ENCODE measurements around the gene C1orf56. TPM values are rescaled to one million over a fixed set of nuclear protein-coding genes. Genes with fewer than 3 reads are reported as not detected.

Gene C1orf56
- polyA plus RNA-seq, 2 of the 4 experiments (the other 2 are of a cell fraction), result 2.9 to 6.6 TPM

GRCh38 chr1:151036356-151036755 lies 11.2 kb upstream of the C1orf56 start, which contains the start of gene BNIPL:
Gene BNIPL, plus strand, starts transcription at chr1:151036586. Its CDS starts 140 bp downstream, at chr1:151036726.
- TF ChIP-seq PHF8 (IDR thresholded peaks at IDR 0.05; ENCODE audit: borderline replicate concordance, low read depth) (no peak), ESRRA (IDR thresholded peaks at IDR 0.05; ENCODE audit: borderline replicate concordance, low read length) (no peak), ZNF302 (CRISPR knock-in tag; IDR thresholded peaks at IDR 0.05) (no peak), HDAC2 (IDR thresholded peaks at IDR 0.05) (no peak), ZFP36 (IDR thresholded peaks at IDR 0.05; ENCODE audit: borderline replicate concordance, partially characterized antibody) (no peak)
- no peak for ATAC-seq
- Histone ChIP-seq H3K4me3 (no peak within 1 kb of the TSS), H3K27ac (no peak within 1 kb of the TSS), H3K4me2 (no peak within 1 kb of the TSS), H3K4me1 (no peaks in the 10 kb centered on the region), H3K9me3 (no peaks in the 10 kb centered on the region)
- WGBS (ENCODE audit: missing lambda C conversion rate), result 38% methylated on average over 2 of the region's 2 CpGs
- ChIA-PET CTCF (interaction anchor here (0.6 to 4.8 kb wide), 6 partner anchors 12 to 119 kb away, joined by 3 to 14 read pairs (median 4); partner anchors contain the start of gene TNFAIP8L2), POLR2A (no interaction called here)
- no peak for FAIRE-seq
- DNase-seq (ENCODE audit: low read depth in 1 of 2, low spot score in 1 of 2), result no peak

- DNase-seq (ENCODE audit: low read depth in 1 of 2, low spot score in 1 of 2), result no peak
- no peaks in the 10 kb centered on the region for H3K9me3 ChIP-seq
- no peak overlapping the region for H3K27ac ChIP-seq
- no peak overlapping the region for H3K4me2 ChIP-seq
- 77% methylated on average over 6 of the region's 6 CpGs for WGBS (ENCODE audit: missing lambda C conversion rate)
- ChIA-PET CTCF (interaction anchor here (0.6 to 4.8 kb wide), 7 partner anchors 9 to 119 kb away, joined by 3 to 14 read pairs (median 4); partner anchors contain the start of gene TNFAIP8L2), POLR2A (no interaction called here)
- ATAC-seq, result no peak
- TF ChIP-seq HMGXB4 (CRISPR knock-in tag; IDR thresholded peaks at IDR 0.05; ENCODE audit: borderline replicate concordance), result no peak
- TF ChIP-seq CEBPB (IDR thresholded peaks at IDR 0.05), result no peak
- H3K4me1 ChIP-seq, result no peaks in the 10 kb centered on the region
- H3K4me3 ChIP-seq, result no peak overlapping the region
- FAIRE-seq, result no peak
Measured at GRCh38 chr1:151037032-151037431, 10.5 kb upstream of the C1orf56 start.

- FAIRE-seq (no peak), DNase-seq (ENCODE audit: low read depth in 1 of 2, low spot score in 1 of 2) (no peak), ATAC-seq (no peak)
- Histone ChIP-seq H3K9me3 (no peaks in the 10 kb centered on the region), H3K4me1 (no peaks in the 10 kb centered on the region), H3K4me3 (no peak overlapping the region), H3K27ac (no peak overlapping the region), H3K4me2 (no peak overlapping the region)
- ChIA-PET POLR2A (no interaction called here), CTCF (interaction anchor here (0.8 to 4.8 kb wide), 5 partner anchors 15 to 116 kb away, joined by 3 to 14 read pairs (median 3); partner anchors contain the start of gene MINDY1)
- TF ChIP-seq HOXB5 (CRISPR knock-in tag; IDR thresholded peaks at IDR 0.05) (no peak), HOXA7 (CRISPR knock-in tag; IDR thresholded peaks at IDR 0.05) (no peak), KDM1A (IDR thresholded peaks at IDR 0.05; ENCODE audit: low read depth) (no peak), FOSL2 (IDR thresholded peaks at IDR 0.05) (no peak), FOSL2 (CRISPR knock-in tag; IDR thresholded peaks at IDR 0.05) (no peak), HES2 (IDR thresholded peaks at IDR 0.05) (no peak), E2F6 (IDR thresholded peaks at IDR 0.05; ENCODE audit: borderline replicate concordance, low read depth) (no peak), ZC3H11A (IDR thresholded peaks at IDR 0.05) (no peak), PHF8 (IDR thresholded peaks at IDR 0.05; ENCODE audit: borderline replicate concordance, low read depth) (no peak), HOXB13 (CRISPR knock-in tag; IDR thresholded peaks at IDR 0.05; ENCODE audit: low read depth) (no peak), POLR2AphosphoS2 (conservative IDR thresholded peaks at IDR 0.05; ENCODE audit: low read length) (no peak), RAD21 (conservative IDR thresholded peaks at IDR 0.05 in 1 of 2, IDR thresholded peaks at IDR 0.05 in 1 of 2) (no peak), CEBPB (IDR thresholded peaks at IDR 0.05) (no peak), RARB (CRISPR knock-in tag; IDR thresholded peaks at IDR 0.05) (no peak), SMC3 (IDR thresholded peaks at IDR 0.05) (no peak), JUN (IDR thresholded peaks at IDR 0.05) (no peak), NFE2L2 (conservative IDR thresholded peaks at IDR 0.05; ENCODE audit: low read length) (no peak), CBX8 (IDR thresholded peaks at IDR 0.05) (no peak), KDM5A (IDR thresholded peaks at IDR 0.05) (no peak), CHD2 (IDR thresholded peaks at IDR 0.05; ENCODE audit: low read length, partially characterized antibody) (no peak)
- WGBS (ENCODE audit: missing lambda C conversion rate), result 78% methylated on average over 3 of the region's 3 CpGs
Measured at GRCh38 chr1:151039521-151039920, 8.0 kb upstream of the C1orf56 start.
